Stimulated activated CD4-positive, alpha-beta T cell treated with anti-CD3 and anti-CD28 coated beads, Interleukin-12 subunit alpha, Interleukin-12 subunit beta, amount 100 ng/mL, for 48 hours (primary cell): ENCODE data around the gene XPO4.

Source experiments
- DNase-seq, 3 donors: peaks; one replicate each; pipeline ENCODE4 v3.0.0-alpha.2; 2020; ENCODE audit warnings: low read depth in 2 of 3, low spot score in 1 of 3

The XPO4 gene

DNA sequence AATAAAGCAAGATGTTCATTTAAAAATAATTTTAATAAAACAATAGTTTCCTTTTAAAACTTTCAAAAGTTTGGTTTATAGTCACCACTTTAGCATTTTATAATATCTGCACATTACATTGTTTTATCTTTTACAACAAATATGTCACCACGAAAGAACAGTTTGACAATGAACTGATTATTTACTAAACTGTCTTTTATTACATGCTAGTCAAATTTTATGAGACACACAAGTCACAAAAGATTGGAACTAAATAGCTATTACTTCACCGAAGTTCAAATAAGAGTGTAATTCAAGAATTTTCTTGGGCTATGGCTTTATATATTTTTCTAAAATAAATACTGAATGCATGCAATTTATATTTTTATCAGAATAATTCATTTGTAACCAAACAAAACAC is 71.3 kb downstream of the XPO4 start:
- no peak for DNase-seq

DNA sequence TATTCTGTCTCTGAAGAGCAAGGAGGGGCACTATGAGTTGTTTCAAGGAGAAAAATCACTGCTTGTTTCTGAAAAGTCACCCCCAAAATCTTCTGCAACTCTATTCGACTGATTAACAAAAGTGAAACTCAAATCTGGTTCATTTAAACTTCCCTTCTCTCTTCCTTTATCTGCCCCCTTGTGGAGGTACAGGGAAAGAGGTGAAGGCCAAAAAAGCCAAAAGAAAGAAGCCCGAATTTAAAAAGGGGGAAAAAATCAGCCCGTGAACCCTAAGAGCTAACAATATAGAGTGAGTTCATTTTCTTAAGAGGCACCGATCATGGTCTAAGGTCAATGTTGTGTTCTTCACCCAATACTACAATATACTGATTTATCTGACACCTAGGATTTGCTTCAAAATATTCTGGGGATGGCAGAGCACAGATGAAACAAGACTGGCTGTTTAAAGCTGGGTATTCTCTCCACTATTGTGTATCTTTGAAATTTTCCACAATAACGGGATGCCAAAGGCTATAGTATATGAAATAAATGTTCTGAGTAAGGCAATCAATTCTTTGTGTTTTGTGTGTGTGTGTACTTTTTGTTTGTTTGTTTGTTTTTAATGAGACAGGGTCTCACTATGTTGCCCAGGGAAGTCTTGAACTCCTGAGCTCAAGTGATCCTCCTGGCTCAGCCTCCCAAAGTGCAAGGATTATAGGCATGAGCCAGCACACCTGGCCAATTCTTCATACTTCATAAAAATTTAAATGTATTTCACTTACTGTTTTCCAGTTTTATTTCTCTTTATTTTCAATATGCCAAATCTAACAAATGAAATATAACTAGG is 73.8 kb downstream of the XPO4 start:
- peak in 1 of 3 donors; percentile 46 for DNase-seq

- DNase-seq, result no peak
Observed at GRCh38 chr13:20826843-20827560, 75.5 kb downstream of the XPO4 start.

GRCh38 chr13:20826301-20826700 is 76.2 kb downstream of the XPO4 start:
- no peak for DNase-seq

GRCh38 chr13:20825477-20825875 is 77.1 kb downstream of the XPO4 start:
- no peak for DNase-seq

GRCh38 chr13:20824762-20825476 is 77.6 kb downstream of the XPO4 start:
- no peak for DNase-seq

GRCh38 chr13:20823071-20823470 is 79.5 kb downstream of the XPO4 start:
- no peak for DNase-seq

GRCh38 chr13:20822406-20822805 is 80.1 kb downstream of the XPO4 start:
- DNase-seq, result no peak

- no peak for DNase-seq
Observed at GRCh38 chr13:20819715-20820114, 82.8 kb downstream of the XPO4 start.

DNA sequence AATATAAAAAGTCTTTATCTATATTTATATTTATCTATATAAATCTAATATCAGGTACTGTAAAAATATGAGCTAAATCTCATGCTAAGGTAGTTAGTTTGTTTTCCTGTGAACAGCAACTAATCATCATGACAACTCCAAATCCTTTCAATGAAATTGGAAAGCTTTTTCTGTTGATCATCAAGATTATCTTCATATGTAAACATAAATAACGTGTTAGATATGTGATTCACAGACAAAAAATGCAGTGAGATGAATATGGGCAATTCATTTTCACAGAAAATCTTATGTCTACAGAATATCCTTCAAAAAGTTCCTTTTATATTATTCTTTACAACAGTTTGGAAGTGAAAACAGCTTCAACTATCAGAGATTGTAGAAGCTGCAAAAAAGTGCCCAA is 87.1 kb downstream of the XPO4 start:
- DNase-seq, result no peak

DNA sequence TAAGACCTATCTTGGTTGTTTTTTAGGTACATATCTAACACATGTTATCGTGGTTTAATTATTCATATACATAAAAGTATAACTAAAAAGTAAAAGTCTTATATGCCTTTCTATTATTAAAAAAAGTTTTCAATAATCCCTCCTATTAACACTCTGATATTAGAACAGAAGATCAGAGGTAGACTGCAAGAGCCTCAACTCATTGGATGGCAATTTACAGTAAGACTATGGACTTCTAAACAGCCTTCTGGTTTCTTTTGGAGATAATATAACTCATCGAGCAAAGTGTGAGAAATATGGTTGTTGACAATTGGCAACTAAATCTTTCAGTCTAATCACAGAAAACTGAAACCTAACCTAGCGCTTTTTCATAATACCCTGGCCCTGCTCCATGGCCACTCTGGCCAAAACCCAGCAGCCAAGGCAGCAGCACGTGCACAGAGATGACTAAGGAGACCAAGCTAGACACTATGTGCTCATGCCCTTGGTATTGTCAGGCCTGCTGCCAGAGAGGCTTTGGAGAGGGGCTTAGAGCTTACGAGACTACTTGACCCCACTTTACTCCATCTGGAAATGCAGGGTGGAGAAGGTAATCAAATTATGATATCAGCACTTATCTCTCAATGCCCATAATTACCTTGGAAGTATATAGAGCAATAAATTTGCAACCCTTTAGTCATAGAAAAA is 88.2 kb downstream of the XPO4 start:
- DNase-seq, result no peak

DNA sequence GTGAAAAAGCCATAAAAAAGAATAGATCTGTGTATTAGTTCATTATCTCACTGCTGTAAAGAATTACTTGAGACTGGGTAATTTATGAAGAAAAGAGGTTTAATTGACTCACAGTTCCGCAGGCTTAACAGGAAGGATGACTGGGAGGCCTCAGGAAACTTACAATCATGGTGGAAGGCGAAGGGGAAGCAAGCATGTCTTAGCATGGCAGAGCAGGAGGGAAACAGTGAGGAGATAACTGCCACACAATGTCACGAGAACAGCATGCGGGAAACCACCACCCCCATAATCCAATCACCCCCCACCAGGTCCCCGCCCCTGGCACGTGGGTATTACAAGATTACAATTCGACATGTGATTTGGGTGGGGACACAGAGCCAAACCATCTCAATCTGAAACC is 89.7 kb downstream of the XPO4 start:
- DNase-seq, result no peak

DNA sequence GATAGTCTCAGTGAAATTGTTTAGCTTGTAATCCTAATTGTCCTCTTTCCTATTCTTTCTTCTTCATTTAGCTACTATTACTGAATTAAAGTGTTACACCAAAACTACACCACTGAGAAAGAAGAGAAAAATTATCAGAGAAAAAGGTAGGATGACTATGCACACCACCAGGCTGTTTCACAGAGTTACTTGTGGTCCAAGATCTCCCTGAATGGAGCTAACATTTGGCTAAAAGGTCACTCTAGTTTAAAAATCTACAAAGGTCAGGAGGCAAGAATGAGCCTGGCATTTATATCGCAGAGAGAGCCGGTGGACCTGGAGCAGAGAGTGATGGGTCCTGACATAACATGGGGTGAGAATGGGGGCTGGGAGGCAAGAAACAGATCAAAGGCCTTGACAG is 91.7 kb downstream of the XPO4 start:
- DNase-seq, result no peak

GRCh38 chr13:20808874-20809273 is 93.7 kb downstream of the XPO4 start:
- DNase-seq, result no peak

DNA sequence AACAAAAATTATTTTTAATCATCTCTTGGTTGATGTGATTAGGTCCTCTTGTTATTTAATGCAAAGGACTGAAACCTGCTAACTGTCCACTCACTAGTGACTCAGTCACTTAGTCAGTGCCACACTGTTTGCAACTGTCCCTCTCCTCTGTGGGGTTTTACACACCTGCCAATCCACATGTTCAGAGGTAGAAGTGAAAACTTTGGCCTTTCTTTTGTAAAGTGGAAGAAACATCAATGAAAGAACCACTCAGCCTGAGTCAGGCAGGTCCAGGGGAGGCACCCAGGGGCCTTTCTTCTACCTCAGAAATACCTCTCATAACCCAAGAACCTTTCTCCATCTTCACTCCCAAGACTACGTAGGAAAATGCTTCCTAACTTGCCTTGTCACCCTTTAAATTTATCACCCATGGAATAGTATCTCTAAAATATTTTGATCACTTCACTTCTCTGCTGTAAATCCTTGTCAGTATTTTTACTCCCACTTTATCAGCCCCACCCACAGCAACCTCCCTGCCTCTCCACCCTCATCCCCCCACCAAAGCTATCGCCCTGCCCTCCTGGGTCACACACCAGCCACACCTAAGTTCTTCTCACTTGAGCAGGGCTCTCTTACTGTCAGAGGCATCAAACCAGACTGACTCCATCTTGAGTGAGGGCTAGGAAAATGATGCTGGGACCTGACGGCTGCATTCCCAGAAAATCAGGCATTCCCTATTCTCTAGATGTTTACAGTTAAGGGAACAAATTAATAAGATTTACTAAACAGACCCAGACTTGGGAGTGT is 99.2 kb downstream of the XPO4 start:
- DNase-seq, result no peak

DNA sequence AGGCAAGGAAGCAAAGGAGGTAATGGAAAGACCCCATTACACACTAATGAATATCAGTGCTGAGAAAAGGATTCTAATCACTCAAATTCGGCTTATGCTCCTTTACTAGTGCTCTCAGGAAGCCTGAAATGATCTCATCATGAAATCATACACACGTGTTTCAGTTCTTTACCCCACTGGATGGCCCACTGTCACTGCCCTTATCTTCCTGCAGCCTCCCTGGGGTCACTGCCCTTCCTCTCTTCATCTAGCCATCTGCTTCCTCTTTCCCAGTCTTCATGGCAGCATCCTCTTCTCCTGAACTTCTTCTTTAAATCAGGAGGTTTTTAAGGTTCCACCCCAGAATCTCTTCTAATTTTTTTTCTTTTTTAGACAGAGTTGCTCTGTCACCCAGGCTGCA is 100.8 kb downstream of the XPO4 start:
- DNase-seq, result no peak

- DNase-seq, result no peak
Observed at GRCh38 chr13:20799726-20800416, 102.7 kb downstream of the XPO4 start.

DNA sequence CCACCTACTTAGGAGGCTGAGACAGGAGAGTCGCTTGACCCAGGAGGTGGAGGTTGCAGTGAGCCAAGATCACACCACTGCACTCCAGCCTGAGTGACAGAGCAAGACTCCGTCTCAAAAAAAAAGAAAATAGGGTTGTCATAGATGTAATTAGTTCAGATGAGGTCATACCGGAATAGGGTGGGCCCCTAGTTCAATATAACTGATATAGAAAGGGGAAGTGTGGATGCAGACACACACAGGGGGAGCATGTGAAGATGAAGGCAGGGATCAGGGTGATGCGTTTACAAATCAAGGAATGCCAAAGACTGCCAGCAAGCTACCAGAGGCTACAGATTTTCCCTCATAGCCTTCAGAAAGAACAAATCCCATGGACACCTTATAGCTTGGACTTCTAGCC is 104.5 kb downstream of the XPO4 start:
- no peak for DNase-seq

- no peak for DNase-seq
Observed at GRCh38 chr13:20796791-20797508, 105.6 kb downstream of the XPO4 start.
